ENCODE data around the gene ADGRG6.

DNA sequence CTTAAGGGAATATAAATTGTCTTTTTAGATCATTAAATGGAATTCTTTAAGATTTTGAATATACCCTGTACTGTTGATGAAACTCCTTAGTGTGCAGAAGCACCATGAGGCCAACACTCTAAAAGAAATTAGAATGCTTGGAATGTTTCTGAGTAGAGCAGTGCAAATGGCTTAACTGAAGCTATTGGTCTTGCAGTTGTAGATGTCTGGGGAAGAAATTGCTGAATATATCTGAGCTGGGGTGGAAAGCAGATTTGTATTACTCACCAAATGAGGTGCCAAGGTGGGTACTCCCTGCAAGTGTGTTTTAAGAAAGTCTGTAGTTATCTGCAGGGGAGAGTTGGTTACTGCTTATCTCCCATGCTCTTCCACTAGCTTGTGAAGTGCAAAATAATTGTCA, 119.0 kb downstream of the ADGRG6 start:
- no peak for TF ChIP-seq JUNB (CRISPR knock-in tag; conservative IDR thresholded peaks at IDR 0.05)
- TF ChIP-seq, protein P1, sequence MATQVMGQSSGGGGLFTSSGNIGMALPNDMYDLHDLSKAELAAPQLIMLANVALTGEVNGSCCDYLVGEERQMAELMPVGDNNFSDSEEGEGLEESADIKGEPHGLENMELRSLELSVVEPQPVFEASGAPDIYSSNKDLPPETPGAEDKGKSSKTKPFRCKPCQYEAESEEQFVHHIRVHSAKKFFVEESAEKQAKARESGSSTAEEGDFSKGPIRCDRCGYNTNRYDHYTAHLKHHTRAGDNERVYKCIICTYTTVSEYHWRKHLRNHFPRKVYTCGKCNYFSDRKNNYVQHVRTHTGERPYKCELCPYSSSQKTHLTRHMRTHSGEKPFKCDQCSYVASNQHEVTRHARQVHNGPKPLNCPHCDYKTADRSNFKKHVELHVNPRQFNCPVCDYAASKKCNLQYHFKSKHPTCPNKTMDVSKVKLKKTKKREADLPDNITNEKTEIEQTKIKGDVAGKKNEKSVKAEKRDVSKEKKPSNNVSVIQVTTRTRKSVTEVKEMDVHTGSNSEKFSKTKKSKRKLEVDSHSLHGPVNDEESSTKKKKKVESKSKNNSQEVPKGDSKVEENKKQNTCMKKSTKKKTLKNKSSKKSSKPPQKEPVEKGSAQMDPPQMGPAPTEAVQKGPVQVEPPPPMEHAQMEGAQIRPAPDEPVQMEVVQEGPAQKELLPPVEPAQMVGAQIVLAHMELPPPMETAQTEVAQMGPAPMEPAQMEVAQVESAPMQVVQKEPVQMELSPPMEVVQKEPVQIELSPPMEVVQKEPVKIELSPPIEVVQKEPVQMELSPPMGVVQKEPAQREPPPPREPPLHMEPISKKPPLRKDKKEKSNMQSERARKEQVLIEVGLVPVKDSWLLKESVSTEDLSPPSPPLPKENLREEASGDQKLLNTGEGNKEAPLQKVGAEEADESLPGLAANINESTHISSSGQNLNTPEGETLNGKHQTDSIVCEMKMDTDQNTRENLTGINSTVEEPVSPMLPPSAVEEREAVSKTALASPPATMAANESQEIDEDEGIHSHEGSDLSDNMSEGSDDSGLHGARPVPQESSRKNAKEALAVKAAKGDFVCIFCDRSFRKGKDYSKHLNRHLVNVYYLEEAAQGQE (IDR thresholded peaks at IDR 0.05; ENCODE audit: borderline replicate concordance): no peak
- TF ChIP-seq, protein P1 (CRISPR knock-in tag; IDR thresholded peaks at IDR 0.05; ENCODE audit: low read depth): no peak
- TF ChIP-seq NR2C2 (CRISPR knock-in tag; IDR thresholded peaks at IDR 0.05): no peak
- TF ChIP-seq NR2C2 (tag; IDR thresholded peaks at IDR 0.05): no peak
- TF ChIP-seq, protein P2, sequence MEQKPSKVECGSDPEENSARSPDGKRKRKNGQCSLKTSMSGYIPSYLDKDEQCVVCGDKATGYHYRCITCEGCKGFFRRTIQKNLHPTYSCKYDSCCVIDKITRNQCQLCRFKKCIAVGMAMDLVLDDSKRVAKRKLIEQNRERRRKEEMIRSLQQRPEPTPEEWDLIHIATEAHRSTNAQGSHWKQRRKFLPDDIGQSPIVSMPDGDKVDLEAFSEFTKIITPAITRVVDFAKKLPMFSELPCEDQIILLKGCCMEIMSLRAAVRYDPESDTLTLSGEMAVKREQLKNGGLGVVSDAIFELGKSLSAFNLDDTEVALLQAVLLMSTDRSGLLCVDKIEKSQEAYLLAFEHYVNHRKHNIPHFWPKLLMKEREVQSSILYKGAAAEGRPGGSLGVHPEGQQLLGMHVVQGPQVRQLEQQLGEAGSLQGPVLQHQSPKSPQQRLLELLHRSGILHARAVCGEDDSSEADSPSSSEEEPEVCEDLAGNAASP (IDR thresholded peaks at IDR 0.05): no peak
- no peak for TF ChIP-seq ATF7 (IDR thresholded peaks at IDR 0.05)
- TF ChIP-seq POLR2A (conservative IDR thresholded peaks at IDR 0.05): no peak
- no peak for TF ChIP-seq RAD51 (IDR thresholded peaks at IDR 0.05; ENCODE audit: borderline replicate concordance, low read depth)
- no peak for TF ChIP-seq ZNF584 (CRISPR knock-in tag; IDR thresholded peaks at IDR 0.05; ENCODE audit: low read depth)
